CD4-positive, CD25-positive, alpha-beta regulatory T cell (primary cell): Measurements from ENCODE around the gene CLTB. TPM values are rescaled to one million over a fixed set of nuclear protein-coding genes. Genes with fewer than 3 reads are reported as not detected.
A peak's percentile ranks its signal among the peaks of the same experiment; 100 is the strongest.

Experiments
- ATAC-seq, 2 donors: fragments of 150-1000 bp; cut with Tn5 transposase; one replicate each; pipeline ENCODE4 v1.10.0; 2021; ENCODE audit warnings: low read depth in 2 of 2, moderate number of reproducible peaks in 2 of 2, moderate library complexity in 1 of 2
- DNase-seq, 3 donors: peaks; one replicate each; pipeline versions ENCODE4 v3.0.0 to v3.0.0-alpha.2; 2012 to 2022; ENCODE audit warnings: mixed read lengths in 1 of 3
- H3K27ac ChIP-seq: one replicate; pipeline ENCODE4 v1.7.0; 2013; ENCODE audit warnings: mild to moderate bottlenecking, low read length; ENCODE audit not compliant: insufficient read depth, poor library complexity, severe bottlenecking
- H3K27me3 ChIP-seq: one replicate; pipeline ENCODE4 v1.7.0; 2013; ENCODE audit warnings: low read length; ENCODE audit not compliant: control insufficient read depth, insufficient read depth
- H3K36me3 ChIP-seq: one replicate; pipeline ENCODE4 v1.7.0; 2013; ENCODE audit warnings: mild to moderate bottlenecking, low read length, moderate library complexity; ENCODE audit not compliant: control insufficient read depth, insufficient read depth
- H3K4me1 ChIP-seq: 2 replicates; pipeline ENCODE4 v1.7.0; 2013; ENCODE audit warnings: mild to moderate bottlenecking, low read length; ENCODE audit not compliant: insufficient read depth, control insufficient read depth, poor library complexity, severe bottlenecking
- H3K4me3 ChIP-seq: one replicate; pipeline ENCODE4 v1.7.0; 2013; ENCODE audit warnings: low read depth, mild to moderate bottlenecking, low read length, moderate library complexity
- H3K9me3 ChIP-seq, 2 experiments: 1 replicate in 1 of 2; 2 replicates in 1 of 2; pipeline ENCODE4 v1.7.0; 2013; ENCODE audit warnings: low read length in 2 of 2, mild to moderate bottlenecking in 1 of 2, moderate library complexity in 1 of 2; ENCODE audit not compliant: control insufficient read depth in 2 of 2
- H3K27ac Mint-ChIP-seq, 3 donors: one replicate each; pipeline ENCODE4 v1.8.0; 2020 to 2022; ENCODE audit warnings: mild to moderate bottlenecking in 3 of 3, mixed read lengths in 3 of 3, moderate library complexity in 2 of 3
- H3K27me3 Mint-ChIP-seq: one replicate; pipeline ENCODE4 v1.8.0; 2022; ENCODE audit warnings: mild to moderate bottlenecking, mixed read lengths
- H3K36me3 Mint-ChIP-seq: one replicate; pipeline ENCODE4 v1.8.0; 2020; ENCODE audit warnings: mixed read lengths
- H3K4me1 Mint-ChIP-seq, 4 donors: one replicate each; pipeline ENCODE4 v1.8.0; 2020 to 2022; ENCODE audit warnings: mixed read lengths in 4 of 4, mild to moderate bottlenecking in 1 of 4
- H3K4me3 Mint-ChIP-seq, 4 donors: one replicate each; pipeline ENCODE4 v1.8.0; 2020 to 2022; ENCODE audit warnings: mild to moderate bottlenecking in 4 of 4, mixed read lengths in 4 of 4, moderate library complexity in 3 of 4
- H3K9me3 Mint-ChIP-seq, 7 donors: one replicate each; pipeline ENCODE4 v1.8.0; 2020 to 2022; ENCODE audit warnings: mixed read lengths in 7 of 7, mild to moderate bottlenecking in 3 of 7, moderate library complexity in 2 of 7
- polyA plus RNA-seq, 4 donors: library from polyadenylated mRNA; unstranded; fragments of 300-500 nt; fragmentation: Illumina TruSeq; gene quantifications; one replicate each; pipeline ENCODE4 v1.2.3, GENCODE V29; 2021
- total RNA-seq: library from RNA; stranded (reverse); gene quantifications from one replicate; pipeline ENCODE4 v1.2.3, GENCODE V29; 2022

CLTB gene
- total and polyA plus RNA-seq, 5 donors from 2014 or later = 85.9 to 129 (median 93.4) TPM

DNA sequence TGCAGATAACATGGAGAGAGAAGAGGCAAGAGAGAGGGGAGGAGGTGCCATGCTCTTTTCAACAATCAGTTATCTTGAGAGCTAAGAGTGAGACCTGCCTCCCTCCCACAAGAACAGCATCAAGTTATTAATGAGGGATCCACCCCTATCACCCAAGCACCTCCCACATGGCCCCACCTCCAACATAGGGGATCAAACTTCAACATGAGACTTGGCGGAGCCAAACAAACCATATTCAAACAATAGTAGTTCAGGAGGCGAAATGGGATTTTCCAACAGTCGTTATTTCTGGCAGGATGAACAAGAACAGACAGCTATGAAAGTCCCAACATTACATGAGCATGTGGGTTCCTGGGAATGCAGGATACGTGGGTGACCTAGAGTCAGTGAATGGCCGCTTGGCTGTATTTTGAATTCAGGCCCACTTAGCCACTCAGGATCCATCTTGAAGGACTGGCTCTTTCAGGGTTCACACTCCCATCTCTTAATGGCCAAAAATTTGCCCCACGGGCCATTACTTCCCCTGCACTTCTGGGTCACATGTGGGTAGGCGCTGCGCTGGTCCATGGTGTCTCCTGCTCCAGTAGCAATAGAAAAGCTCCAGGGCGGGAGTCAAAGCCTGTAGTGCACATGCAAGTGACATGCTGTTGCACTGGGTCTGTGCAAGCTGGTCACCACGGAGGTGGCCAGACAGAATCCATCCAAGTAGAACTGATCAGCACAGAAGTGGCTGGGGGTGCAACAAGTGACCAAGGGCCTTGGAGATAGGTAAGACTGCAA, 24.8 kb upstream of the CLTB start:
- DNase-seq (no peak), ATAC-seq (no peak)
- Mint-ChIP-seq H3K36me3 (no peaks in the 10 kb centered on the region), H3K4me1 (peaks cover 7 to 10% (median 8%) of the 10 kb centered on the region in 4 donors), H3K27ac (peak overlapping the region in 1 of 3 donors; percentile 67), H3K27me3 (peaks cover 7% of the 10 kb centered on the region), H3K4me3 (peak overlapping the region in 1 of 4 donors; percentile 37), H3K9me3 (peaks cover 0 to 2% (median 0%) of the 10 kb centered on the region in 7 donors)
- Histone ChIP-seq H3K27ac (no peak overlapping the region), H3K27me3 (peaks cover 5% of the 10 kb centered on the region), H3K4me1 (peaks cover 11% of the 10 kb centered on the region), H3K9me3 (no peaks in the 10 kb centered on the region), H3K4me3 (no peak overlapping the region), H3K36me3 (no peaks in the 10 kb centered on the region)

DNA sequence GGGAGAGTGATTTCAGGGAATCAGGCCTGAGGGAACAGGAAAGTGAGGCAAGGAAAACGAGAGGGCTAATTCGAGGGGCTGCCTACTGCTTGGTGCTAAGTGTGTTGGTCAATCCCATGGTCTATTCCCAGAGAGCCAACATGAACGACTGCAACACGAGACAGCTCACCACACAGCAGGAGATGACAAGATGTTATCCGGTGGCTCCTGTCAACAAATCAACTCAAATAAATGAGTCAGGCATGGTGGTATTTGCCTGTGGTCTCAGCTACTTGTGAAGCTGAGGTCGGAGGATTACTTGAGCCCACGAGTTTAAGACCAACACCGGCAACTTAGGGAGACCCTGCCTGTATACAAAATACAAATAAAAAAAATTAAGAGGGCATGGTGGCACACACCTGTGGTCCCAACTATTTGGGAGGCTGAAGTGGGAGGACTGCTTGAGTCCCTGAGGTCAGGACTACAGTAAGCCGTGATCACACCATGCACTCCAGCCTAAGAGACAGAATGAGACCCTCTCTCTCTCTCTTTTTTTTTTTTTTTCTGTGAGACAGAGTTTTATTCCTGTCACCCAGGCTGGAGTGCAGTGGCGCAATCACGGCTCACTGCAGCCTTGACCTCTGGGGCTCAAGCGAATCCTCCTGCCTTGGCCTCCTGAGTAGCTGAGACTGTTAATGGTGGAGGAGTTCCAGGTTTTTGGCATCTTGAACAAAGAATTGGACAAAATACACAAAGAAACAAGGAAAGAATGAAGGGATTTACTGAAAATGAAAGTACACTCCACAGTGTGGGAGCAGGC, 22.8 kb upstream of the CLTB start:
- Mint-ChIP-seq H3K36me3 (no peaks in the 10 kb centered on the region), H3K27ac (no peak overlapping the region), H3K27me3 (peaks cover 7% of the 10 kb centered on the region), H3K4me1 (peaks cover 7 to 10% (median 8%) of the 10 kb centered on the region in 4 donors), H3K9me3 (peaks cover 0 to 2% (median 0%) of the 10 kb centered on the region in 7 donors), H3K4me3 (no peak overlapping the region)
- Histone ChIP-seq H3K4me3 (no peak overlapping the region), H3K36me3 (no peaks in the 10 kb centered on the region), H3K9me3 (no peaks in the 10 kb centered on the region), H3K27me3 (peaks cover 5% of the 10 kb centered on the region), H3K27ac (no peak overlapping the region), H3K4me1 (peaks cover 11% of the 10 kb centered on the region)
- no peak for ATAC-seq
- no peak for DNase-seq

DNA sequence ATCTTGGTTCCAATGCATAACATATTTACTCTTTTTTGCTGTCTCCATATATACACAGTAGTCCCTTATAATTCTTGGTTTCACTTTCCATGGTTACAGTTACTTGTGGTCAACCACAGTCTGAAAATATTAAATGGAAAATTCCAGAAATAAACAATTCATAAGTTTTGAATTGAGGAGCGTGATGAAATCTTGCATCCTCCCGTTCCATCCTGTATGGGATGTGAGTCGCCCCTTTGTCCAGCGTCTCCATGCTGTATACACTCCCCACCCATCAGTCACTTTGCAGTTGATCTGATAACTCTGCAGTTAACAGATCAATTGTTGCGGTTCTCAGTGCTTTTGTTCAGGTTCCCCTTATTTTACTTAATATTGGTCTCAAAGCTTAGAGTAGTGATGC, 20.3 kb upstream of the CLTB start:
- Histone ChIP-seq H3K4me3 (peak overlapping the region; percentile 61), H3K36me3 (no peaks in the 10 kb centered on the region), H3K9me3 (no peaks in the 10 kb centered on the region), H3K4me1 (peaks cover 11% of the 10 kb centered on the region), H3K27ac (no peak overlapping the region), H3K27me3 (peaks cover 4% of the 10 kb centered on the region)
- ATAC-seq (peak in 1 of 2 donors; percentile 34), DNase-seq (peak in 1 of 3 donors; percentile 20)
- peaks cover 0 to 4% (median 0%) of the 10 kb centered on the region in 7 donors for H3K9me3 Mint-ChIP-seq
- H3K27ac Mint-ChIP-seq = peak overlapping the region in 1 of 3 donors; percentile 52
- no peaks in the 10 kb centered on the region for H3K36me3 Mint-ChIP-seq
- peaks cover 7 to 10% (median 8%) of the 10 kb centered on the region in 4 donors for H3K4me1 Mint-ChIP-seq
- H3K4me3 Mint-ChIP-seq = peak overlapping the region in 3 of 4 donors; percentile 17 to 69 (median 25)
- peaks cover 5% of the 10 kb centered on the region for H3K27me3 Mint-ChIP-seq

DNA sequence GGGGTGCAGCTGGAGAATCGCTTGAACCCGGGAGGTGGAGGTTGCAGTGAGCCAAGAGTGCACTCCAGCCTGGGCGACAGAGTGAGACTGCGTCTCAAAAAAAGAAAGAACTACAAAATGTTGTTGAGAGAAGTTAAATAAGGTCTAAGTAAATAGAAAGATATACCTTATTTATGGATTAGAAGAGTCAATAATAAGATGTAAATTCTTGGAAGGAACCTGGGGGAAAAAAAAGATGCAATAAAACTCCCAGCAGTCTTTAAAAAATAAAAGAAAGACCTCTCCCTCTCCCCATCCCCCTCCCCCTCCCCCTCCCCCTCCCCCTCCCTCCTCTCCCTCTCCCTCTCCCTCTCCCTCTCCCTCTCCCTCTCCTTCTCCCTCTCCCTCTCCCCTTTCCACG, 16.4 kb upstream of the CLTB start:
- peaks cover 18% of the 10 kb centered on the region for H3K27me3 Mint-ChIP-seq
- Histone ChIP-seq H3K27me3 (no peaks in the 10 kb centered on the region), H3K9me3 (no peaks in the 10 kb centered on the region), H3K4me3 (no peak overlapping the region), H3K36me3 (no peaks in the 10 kb centered on the region), H3K4me1 (peaks cover 14% of the 10 kb centered on the region), H3K27ac (no peak overlapping the region)
- no peak overlapping the region for H3K4me3 Mint-ChIP-seq
- H3K36me3 Mint-ChIP-seq = no peaks in the 10 kb centered on the region
- no peak for ATAC-seq
- no peak overlapping the region for H3K27ac Mint-ChIP-seq
- DNase-seq = no peak
- peaks cover 0 to 4% (median 0%) of the 10 kb centered on the region in 7 donors for H3K9me3 Mint-ChIP-seq
- peaks cover 8 to 10% (median 9%) of the 10 kb centered on the region in 4 donors for H3K4me1 Mint-ChIP-seq

DNA sequence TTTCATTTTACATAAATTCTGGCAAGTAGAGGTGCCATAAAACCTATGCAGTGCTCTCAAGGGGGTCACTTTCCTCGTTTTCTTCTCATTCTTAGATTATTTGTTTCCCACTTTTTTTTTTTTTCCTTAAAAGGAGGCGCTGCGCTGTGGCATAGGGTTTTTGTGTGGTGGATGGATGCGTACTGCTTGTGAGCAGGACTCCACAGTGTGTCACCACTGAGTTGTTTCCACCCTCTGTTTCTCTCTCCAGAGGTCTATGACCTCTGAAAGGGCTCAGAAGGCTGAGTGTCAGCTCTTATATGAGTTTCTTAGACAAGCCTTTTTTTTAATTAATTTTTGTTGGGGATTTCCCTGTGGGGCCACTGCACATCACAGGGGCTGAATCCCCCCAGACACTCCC, 13.6 kb upstream of the CLTB start:
- DNase-seq = no peak

DNA sequence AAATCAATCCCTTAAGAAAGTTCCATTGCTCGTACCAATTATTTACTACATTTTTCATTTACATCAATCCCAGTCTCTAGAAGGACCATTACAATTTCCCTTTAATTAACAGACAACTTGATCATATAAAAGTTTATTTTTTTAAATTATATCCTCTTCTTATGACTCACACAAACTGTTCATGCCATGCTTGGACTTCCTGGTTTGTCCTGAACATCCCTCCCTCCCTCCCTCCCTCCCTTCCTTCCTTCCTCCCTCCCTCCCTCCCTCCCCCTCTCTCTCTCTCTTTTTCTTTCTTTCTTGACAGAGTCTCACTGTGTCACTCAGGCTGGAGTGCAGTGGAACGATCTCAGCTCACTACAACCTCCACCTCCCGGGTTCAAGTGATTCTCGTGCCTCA, 11.6 kb upstream of the CLTB start:
- Histone ChIP-seq H3K4me1 (peaks cover 3% of the 10 kb centered on the region), H3K36me3 (no peaks in the 10 kb centered on the region), H3K4me3 (no peak overlapping the region), H3K27me3 (no peaks in the 10 kb centered on the region), H3K9me3 (no peaks in the 10 kb centered on the region), H3K27ac (no peak overlapping the region)
- ATAC-seq (no peak), DNase-seq (no peak)
- Mint-ChIP-seq H3K36me3 (no peaks in the 10 kb centered on the region), H3K27me3 (peaks cover 33% of the 10 kb centered on the region), H3K4me3 (no peak overlapping the region), H3K9me3 (peaks cover 0 to 6% (median 0%) of the 10 kb centered on the region in 7 donors), H3K27ac (no peak overlapping the region), H3K4me1 (peaks cover 0 to 2% (median 0%) of the 10 kb centered on the region in 4 donors)

More for the DNA sequence above, 13.6 kb upstream of the CLTB start:
- Mint-ChIP-seq H3K4me1 (peaks cover 0 to 2% (median 0%) of the 10 kb centered on the region in 4 donors), H3K27me3 (peaks cover 25% of the 10 kb centered on the region), H3K27ac (no peak overlapping the region), H3K4me3 (no peak overlapping the region), H3K36me3 (no peaks in the 10 kb centered on the region), H3K9me3 (peaks cover 0 to 6% (median 0%) of the 10 kb centered on the region in 7 donors)
- Histone ChIP-seq H3K9me3 (no peaks in the 10 kb centered on the region), H3K27ac (no peak overlapping the region), H3K27me3 (no peaks in the 10 kb centered on the region), H3K4me3 (no peak overlapping the region), H3K36me3 (no peaks in the 10 kb centered on the region), H3K4me1 (peaks cover 3% of the 10 kb centered on the region)
- ATAC-seq = no peak

DNA sequence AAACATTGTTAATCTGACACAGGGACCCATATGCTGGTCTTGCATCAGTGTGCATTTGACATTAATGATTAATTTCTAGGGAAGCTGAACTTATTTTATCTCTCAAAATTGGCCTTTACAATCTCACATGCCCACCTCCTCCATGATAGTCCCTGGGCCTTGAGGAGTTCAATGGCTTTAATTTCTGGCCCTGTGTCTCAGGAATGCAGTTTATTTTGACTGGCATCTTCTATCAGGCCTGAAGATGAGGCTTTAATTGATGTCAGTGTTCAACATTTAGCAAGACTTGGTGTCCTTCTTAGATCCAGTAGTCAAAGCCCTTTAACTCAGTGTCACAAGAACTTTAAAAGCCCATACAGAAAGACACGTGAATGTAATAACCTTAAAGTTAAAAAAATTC, 10.5 kb upstream of the CLTB start:
- H3K4me3 ChIP-seq = no peak overlapping the region
- Mint-ChIP-seq H3K9me3 (peaks cover 0 to 6% (median 0%) of the 10 kb centered on the region in 7 donors), H3K36me3 (no peaks in the 10 kb centered on the region), H3K27me3 (peaks cover 35% of the 10 kb centered on the region), H3K4me3 (no peak overlapping the region), H3K27ac (no peak overlapping the region), H3K4me1 (peaks cover 0 to 2% (median 0%) of the 10 kb centered on the region in 4 donors)
- no peak overlapping the region for H3K27ac ChIP-seq
- H3K27me3 ChIP-seq = no peaks in the 10 kb centered on the region
- ATAC-seq (no peak), DNase-seq (no peak)
- no peaks in the 10 kb centered on the region for H3K9me3 ChIP-seq
- no peaks in the 10 kb centered on the region for H3K36me3 ChIP-seq
- peaks cover 3% of the 10 kb centered on the region for H3K4me1 ChIP-seq
